NB4 (cell line): ENCODE data around the gene YPEL3.

Experiments
- DNase-seq: peaks from one replicate; pipeline ENCODE4 v3.0.0; 2010; ENCODE audit warnings: low read depth
- H3K4me3 ChIP-seq: one replicate; pipeline ENCODE4 v1.5.1; 2011; ENCODE audit warnings: mild to moderate bottlenecking, low read depth, low read length, moderate library complexity
- CTCF ChIP-seq: IDR thresholded peaks from one replicate; pipeline ENCODE4 v1.5.1; 2012; ENCODE audit warnings: low read depth, low read length
- MAX ChIP-seq: IDR thresholded peaks from 2 replicates; pipeline ENCODE4 v1.6.1; 2011; ENCODE audit warnings: low read depth, low read length
- MYC ChIP-seq: IDR thresholded peaks from 2 replicates; pipeline ENCODE4 v1.6.1; 2011; ENCODE audit warnings: low read depth, low read length
- POLR2A ChIP-seq: IDR thresholded peaks from 2 replicates; pipeline ENCODE4 v1.6.1; 2011; ENCODE audit warnings: mild to moderate bottlenecking; ENCODE audit not compliant: insufficient read length; ENCODE audit errors: extremely low read depth

The YPEL3 gene

GRCh38 chr16:30141750-30142149 is 45.7 kb upstream of the YPEL3 start:
- DNase-seq: no peak
- H3K4me3 ChIP-seq: no peak overlapping the region
- TF ChIP-seq MAX (no peak), CTCF (no peak), MYC (no peak), POLR2A (no peak)

- peak; percentile 38 for DNase-seq
- TF ChIP-seq MAX (0 out of 2 replicates have a peak, but pooled peaks have one; percentile 56), MYC (no peak)
- no peak overlapping the region for H3K4me3 ChIP-seq
Observed at GRCh38 chr16:30139583-30140481, 43.8 kb upstream of the YPEL3 start.

- TF ChIP-seq MAX: no peak
- no peak for TF ChIP-seq CTCF
- no peak for TF ChIP-seq POLR2A
- no peak for TF ChIP-seq MYC
- H3K4me3 ChIP-seq: no peak overlapping the region
- DNase-seq: no peak
Observed at GRCh38 chr16:30137897-30138296, 41.9 kb upstream of the YPEL3 start.

GRCh38 chr16:30136971-30137605 is 41.1 kb upstream of the YPEL3 start:
- H3K4me3 ChIP-seq: no peak overlapping the region
- peak; percentile 45 for DNase-seq
- TF ChIP-seq MYC (no peak), POLR2A (no peak), CTCF (no peak), MAX (no peak)

- no peak overlapping the region for H3K4me3 ChIP-seq
- no peak for TF ChIP-seq MAX
- TF ChIP-seq MYC: no peak
- TF ChIP-seq POLR2A: no peak
- TF ChIP-seq CTCF: no peak
- no peak for DNase-seq
Observed at GRCh38 chr16:30132591-30132990, 36.6 kb upstream of the YPEL3 start.

GRCh38 chr16:30131869-30132475 is 36.0 kb upstream of the YPEL3 start:
- H3K4me3 ChIP-seq: no peak overlapping the region
- DNase-seq: no peak
- no peak for TF ChIP-seq MAX
- no peak for TF ChIP-seq MYC
- no peak for TF ChIP-seq POLR2A
- no peak for TF ChIP-seq CTCF
